D721Med (cell line): ENCODE results near the gene SPATA6.
"Not testable (repeated sequence)": the region's sequence is repeated elsewhere in the genome, so short reads cannot be mapped to it uniquely, and the experiment has no call there.

ENCODE experiments used
- DNase-seq: peaks from one replicate; pipeline ENCODE4 v3.0.0; 2011; ENCODE audit warnings: low spot score; ENCODE audit not compliant: insufficient read length
- FAIRE-seq: peaks from 2 replicates; lab custom pipeline; 2011; peaks lifted over from hg19 to GRCh38; lab: Jason Lieb, UNC
- TF ChIP-seq, protein P1 (sequence below): IDR thresholded peaks from 2 replicates; pipeline ENCODE4 v1.5.1; 2012; ENCODE audit warnings: mild to moderate bottlenecking, control low read depth; ENCODE audit not compliant: insufficient read depth; ENCODE audit errors: missing control alignments

SPATA6 gene

DNA sequence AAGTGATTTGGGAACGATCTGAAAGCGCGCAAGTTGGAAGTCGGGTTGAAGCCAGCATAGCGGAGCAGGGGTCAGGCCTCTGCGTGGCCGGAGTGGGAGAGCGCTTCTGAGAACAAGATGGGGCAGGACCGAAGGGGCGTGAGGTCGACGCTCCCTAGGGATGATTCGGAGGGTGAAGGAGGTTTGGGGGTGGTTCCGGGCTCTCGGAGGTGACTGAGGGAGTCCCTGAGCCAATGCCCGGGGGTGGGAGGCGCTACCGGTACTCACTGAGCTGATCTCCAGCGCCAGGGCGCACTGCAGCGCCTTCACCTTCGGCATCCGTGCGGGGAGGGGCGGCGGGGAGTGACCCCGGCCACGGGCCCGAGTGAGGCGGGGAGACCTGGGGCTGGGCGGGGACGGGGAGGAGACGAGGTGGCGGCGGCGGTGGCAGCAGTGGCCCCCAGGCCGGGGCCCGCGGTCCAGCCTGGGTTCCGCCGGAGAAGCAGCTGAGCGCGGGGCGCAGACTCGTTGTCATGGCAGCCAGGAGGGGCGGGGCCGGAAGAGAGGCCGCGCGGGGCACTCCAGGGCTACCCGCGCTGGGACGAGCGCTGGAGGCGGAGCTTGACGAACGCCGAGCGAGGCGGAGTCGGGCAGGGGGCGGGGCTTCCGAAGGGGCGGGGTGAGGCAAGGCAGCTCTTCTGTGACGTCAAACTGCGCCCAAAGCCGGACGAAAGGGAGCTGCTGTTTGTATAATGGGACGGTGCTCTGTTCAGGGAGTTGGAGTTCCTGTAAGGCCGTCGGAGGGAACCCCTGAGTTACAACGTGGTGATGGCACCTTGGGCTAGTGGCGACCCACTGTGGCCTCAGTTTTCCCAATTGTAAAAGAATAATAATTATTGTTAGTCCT, at the start of gene SPATA6:
SPATA6 (minus strand) TSS at position 514 of the 886 bp plus-strand sequence; CDS start at position 318, 196 bp downstream.
- TF ChIP-seq, protein P1, sequence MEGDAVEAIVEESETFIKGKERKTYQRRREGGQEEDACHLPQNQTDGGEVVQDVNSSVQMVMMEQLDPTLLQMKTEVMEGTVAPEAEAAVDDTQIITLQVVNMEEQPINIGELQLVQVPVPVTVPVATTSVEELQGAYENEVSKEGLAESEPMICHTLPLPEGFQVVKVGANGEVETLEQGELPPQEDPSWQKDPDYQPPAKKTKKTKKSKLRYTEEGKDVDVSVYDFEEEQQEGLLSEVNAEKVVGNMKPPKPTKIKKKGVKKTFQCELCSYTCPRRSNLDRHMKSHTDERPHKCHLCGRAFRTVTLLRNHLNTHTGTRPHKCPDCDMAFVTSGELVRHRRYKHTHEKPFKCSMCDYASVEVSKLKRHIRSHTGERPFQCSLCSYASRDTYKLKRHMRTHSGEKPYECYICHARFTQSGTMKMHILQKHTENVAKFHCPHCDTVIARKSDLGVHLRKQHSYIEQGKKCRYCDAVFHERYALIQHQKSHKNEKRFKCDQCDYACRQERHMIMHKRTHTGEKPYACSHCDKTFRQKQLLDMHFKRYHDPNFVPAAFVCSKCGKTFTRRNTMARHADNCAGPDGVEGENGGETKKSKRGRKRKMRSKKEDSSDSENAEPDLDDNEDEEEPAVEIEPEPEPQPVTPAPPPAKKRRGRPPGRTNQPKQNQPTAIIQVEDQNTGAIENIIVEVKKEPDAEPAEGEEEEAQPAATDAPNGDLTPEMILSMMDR: no peak
- FAIRE-seq (no peak), DNase-seq (peak; percentile 85)

DNA sequence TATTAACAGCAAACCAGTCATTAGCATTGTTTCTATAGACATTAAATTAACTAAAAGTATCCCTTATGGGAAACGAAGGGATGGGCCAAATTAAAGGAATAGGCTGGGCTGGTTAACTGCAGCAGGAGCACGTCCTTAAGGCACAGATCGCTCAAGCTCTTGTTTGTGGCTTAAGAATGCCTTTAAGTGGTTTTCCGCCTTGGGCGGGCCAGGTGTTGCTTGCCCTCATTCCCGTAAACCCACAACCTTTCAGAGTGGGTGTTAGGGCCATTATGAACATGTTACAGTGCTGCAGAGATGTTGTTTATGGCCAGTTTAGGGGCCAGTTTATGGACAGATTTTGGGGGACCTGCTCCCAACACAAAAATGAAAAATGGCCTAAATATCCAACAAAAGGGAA, 47.9 kb upstream of the SPATA6 start:
- not testable (repeated sequence) for DNase-seq, FAIRE-seq

DNA sequence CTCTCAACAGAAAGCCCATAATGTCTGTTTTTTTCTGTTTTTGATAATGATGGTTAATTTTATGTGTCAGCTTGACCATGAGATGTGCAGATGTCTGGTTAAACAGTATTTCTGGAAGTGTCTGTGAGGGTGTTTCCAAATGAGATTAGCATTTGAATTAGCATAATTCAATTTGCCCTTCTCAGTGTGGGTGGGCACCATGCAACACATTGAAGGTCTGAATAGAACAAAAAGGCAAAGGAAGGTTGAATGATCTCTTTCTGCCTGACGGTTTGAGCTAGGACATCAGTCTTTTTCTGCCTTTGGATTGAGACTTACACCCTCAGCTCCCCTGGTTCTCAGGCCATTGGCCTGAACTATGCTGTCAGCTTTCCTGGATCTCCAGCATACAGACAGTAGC, 34.9 kb upstream of the SPATA6 start:
- TF ChIP-seq, protein P1: no peak
- FAIRE-seq (no peak), DNase-seq (no peak)

DNA sequence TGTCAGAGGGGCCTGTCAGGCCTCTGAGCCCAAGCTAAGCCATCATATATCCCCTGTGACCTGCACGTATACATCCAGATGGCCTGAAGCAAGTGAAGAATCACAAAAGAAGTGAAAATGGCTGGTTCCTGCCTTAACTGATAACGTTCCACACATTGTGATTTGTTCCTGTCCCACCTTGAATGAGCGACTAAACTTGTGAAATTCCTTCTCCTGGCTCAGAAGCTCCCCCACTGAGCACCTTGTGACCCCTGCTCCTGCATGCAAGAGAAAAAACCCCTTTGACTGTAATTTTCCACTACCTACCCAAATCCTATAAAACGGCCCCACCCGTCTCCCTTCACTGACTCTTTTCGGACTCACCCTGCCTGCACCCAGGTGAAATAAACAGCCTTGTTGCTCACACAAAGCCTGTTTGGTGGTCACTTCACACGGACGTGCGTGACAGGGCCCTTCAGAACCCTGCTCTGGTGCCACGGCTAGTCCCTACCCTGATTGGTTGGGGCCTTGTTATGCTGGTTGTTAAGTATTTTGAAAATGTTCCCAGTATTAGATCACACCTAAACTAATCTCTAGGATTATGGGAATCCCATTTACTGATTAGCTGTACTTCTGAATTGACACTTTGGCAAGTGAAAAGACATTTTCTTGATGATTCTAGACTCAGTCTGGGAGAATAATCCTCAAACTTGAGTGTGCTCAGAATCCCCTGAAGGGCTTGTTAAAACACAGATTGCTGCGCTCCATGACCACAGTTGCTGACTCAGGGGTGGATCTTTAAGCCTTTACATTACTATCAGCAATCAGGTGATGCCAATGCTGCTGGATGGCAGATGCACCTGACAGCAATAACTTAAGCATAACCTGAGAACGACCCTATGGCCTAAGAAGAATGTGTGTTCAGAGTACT, 28.8 kb upstream of the SPATA6 start:
- no peak for DNase-seq
- peak; percentile 93 for FAIRE-seq

DNA sequence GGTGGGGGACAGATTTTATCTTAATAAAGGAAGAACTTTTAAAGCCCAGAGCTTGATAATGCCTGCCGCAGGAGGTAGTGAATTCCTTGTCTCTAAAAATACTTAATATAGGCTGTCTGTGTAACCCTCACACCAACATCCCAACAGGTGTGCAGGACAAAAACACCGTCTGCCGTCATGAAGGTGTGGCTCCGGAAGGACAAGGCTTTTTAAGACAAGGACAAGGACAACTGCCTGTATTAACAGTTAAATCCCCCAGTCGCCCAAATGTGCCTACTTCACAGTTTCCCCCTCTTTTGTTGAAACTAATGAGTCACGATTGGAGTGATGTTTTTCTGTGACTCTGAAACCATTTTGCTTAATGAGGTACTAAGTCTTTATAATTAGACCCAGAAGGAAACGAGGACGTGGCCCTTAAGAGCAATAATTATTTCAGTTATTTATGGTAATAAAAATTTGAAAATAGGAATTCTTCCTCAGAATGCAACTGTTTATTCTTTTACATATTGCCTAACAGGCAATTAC, 27.3 kb upstream of the SPATA6 start:
- FAIRE-seq (no peak), DNase-seq (no peak)
- TF ChIP-seq, protein P1: no peak

More for the DNA sequence above, 28.8 kb upstream of the SPATA6 start:
- TF ChIP-seq, protein P1: no peak

DNA sequence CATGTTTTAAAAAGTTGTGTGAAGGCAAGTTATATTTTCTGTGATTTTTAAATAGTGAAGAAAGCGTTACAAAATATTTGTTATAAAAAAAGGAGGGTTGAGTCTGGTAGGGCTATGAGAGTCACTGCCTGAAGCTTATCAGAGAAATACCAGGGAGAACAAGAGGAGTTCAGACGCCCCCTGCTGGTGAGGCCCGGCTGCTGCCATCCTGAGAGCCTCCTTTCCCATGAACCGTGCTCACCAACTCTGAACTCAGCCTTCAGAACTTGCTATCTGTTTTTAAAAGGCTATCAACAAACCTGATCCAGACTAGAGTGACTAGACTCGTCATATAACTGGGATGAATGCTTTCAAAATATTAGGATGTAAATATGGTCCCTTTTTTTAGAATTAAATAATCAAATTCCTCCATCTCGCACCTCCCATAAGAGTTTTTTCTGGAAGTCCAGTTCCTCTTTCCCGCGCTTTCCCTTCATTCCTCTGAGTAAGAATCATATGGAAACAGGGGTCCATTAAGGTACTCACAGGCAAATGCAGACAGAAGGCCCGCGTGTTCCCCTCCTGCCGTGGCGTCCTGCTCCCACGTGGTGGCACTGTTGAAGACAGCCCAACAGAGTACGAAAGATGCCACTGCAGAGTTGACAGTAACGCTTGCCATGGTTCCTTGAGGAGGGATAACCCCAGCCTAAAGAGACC, 26.2 kb upstream of the SPATA6 start:
- TF ChIP-seq, protein P1: peak; percentile 89
- FAIRE-seq: no peak
- DNase-seq: no peak

DNA sequence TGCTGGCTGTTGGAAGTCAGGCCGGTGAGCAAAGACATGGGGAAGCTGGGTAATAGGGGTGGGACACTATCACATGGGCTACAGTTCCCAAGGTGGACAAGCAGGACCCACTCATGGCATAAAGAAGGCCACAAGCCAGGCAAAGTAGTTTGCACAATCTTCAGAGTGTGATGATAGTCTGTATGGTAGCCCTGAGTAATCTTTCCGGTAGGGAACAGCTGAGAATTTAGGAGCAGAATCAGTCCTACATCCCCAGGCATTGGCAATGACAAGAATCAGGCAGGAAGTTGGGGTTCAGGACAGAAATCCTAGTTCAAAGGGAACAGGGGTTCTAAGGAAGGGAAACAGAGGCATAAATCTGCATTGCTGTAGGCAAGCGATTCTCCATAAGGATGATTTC, 23.9 kb upstream of the SPATA6 start:
- TF ChIP-seq, protein P1: no peak
- DNase-seq: no peak
- no peak for FAIRE-seq
